ENCODE data around the gene CFAP20DC. TPM values are rescaled to one million over a fixed set of nuclear protein-coding genes. Genes with fewer than 3 reads are reported as not detected.

Gene CFAP20DC
- total RNA-seq, 1 donor from 2014 or later, result 8.0 TPM

DNA sequence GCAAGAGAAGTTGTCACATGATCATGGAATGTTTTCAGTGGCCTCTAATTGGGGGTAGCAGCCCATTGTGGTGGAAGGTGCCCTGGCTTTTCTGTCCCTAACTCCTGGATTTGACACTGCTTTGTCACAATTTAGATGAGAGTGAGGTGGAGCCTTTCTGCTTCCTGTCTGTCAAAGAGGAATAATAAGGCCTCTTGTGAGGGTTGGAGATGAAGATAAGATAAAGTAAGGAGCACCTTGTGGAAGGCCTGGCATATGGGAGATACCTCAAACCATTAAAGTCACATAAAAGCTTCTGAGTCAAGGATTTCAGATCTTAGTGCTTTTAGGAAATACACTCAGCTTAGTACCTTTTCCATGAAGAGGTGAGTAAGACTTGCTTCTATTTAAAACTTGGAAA is 210.6 kb downstream of the CFAP20DC start:
- peaks cover 2% of the 10 kb centered on the region for H3K9me3 Mint-ChIP-seq (ENCODE audit: low read depth)
- no peaks in the 10 kb centered on the region for H3K27me3 Mint-ChIP-seq
- no peak for TF ChIP-seq CTCF (IDR thresholded peaks at IDR 0.05; ENCODE audit: unreplicated experiment)
- no peak overlapping the region for H3K4me3 Mint-ChIP-seq (ENCODE audit: low read depth)
- no peak overlapping the region for H3K27ac Mint-ChIP-seq
- H3K4me1 Mint-ChIP-seq (ENCODE audit: low read depth), result peaks cover 4% of the 10 kb centered on the region
- peaks cover 1% of the 10 kb centered on the region for H3K36me3 Mint-ChIP-seq (ENCODE audit: insufficient read depth)
- no peak for DNase-seq (ENCODE audit: low spot score, unreplicated experiment)

GRCh38 chr3:58837856-58838255 is 212.0 kb downstream of the CFAP20DC start:
- peaks cover 2% of the 10 kb centered on the region for H3K9me3 Mint-ChIP-seq (ENCODE audit: low read depth)
- no peaks in the 10 kb centered on the region for H3K27me3 Mint-ChIP-seq
- H3K4me3 Mint-ChIP-seq (ENCODE audit: low read depth), result no peak overlapping the region
- no peak overlapping the region for H3K27ac Mint-ChIP-seq
- H3K4me1 Mint-ChIP-seq (ENCODE audit: low read depth), result peaks cover 4% of the 10 kb centered on the region
- peaks cover 1% of the 10 kb centered on the region for H3K36me3 Mint-ChIP-seq (ENCODE audit: insufficient read depth)
- TF ChIP-seq CTCF (IDR thresholded peaks at IDR 0.05; ENCODE audit: unreplicated experiment), result no peak
- no peak for DNase-seq (ENCODE audit: low spot score, unreplicated experiment)

GRCh38 chr3:58837141-58837843 is 212.5 kb downstream of the CFAP20DC start:
- Mint-ChIP-seq H3K4me1 (ENCODE audit: low read depth) (peaks cover 4% of the 10 kb centered on the region), H3K27me3 (no peaks in the 10 kb centered on the region), H3K27ac (no peak overlapping the region), H3K36me3 (ENCODE audit: insufficient read depth) (peaks cover 1% of the 10 kb centered on the region), H3K4me3 (ENCODE audit: low read depth) (no peak overlapping the region), H3K9me3 (ENCODE audit: low read depth) (peaks cover 2% of the 10 kb centered on the region)
- no peak for DNase-seq (ENCODE audit: low spot score, unreplicated experiment)
- TF ChIP-seq CTCF (IDR thresholded peaks at IDR 0.05; ENCODE audit: unreplicated experiment), result no peak

DNA sequence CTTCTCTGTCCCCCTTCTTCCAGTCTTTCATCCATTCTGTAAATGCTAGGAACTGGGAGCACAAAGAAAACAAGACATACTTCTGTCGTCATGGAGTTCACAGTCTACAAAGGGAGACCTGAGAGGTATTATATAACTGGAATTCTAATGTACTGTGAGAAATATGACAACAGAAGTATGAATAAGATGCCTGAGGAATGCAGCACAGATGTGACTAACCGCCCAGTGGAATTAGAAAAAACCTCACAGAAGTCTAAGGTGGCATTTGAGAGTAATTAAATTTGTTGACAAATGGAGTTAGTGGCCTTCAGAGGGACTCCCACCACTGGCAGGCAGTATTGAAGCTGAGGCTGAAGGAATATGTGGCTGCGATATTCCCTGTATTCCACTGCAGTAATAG is 214.7 kb downstream of the CFAP20DC start:
- H3K27ac Mint-ChIP-seq, result no peak overlapping the region
- DNase-seq (ENCODE audit: low spot score, unreplicated experiment), result no peak
- H3K27me3 Mint-ChIP-seq, result no peaks in the 10 kb centered on the region
- peaks cover 4% of the 10 kb centered on the region for H3K4me1 Mint-ChIP-seq (ENCODE audit: low read depth)
- no peak overlapping the region for H3K4me3 Mint-ChIP-seq (ENCODE audit: low read depth)
- H3K9me3 Mint-ChIP-seq (ENCODE audit: low read depth), result no peaks in the 10 kb centered on the region
- H3K36me3 Mint-ChIP-seq (ENCODE audit: insufficient read depth), result peaks cover 1% of the 10 kb centered on the region
- no peak for TF ChIP-seq CTCF (IDR thresholded peaks at IDR 0.05; ENCODE audit: unreplicated experiment)

- H3K36me3 Mint-ChIP-seq (ENCODE audit: insufficient read depth), result peaks cover 1% of the 10 kb centered on the region
- H3K4me3 Mint-ChIP-seq (ENCODE audit: low read depth), result no peak overlapping the region
- H3K4me1 Mint-ChIP-seq (ENCODE audit: low read depth), result peaks cover 4% of the 10 kb centered on the region
- no peak overlapping the region for H3K27ac Mint-ChIP-seq
- H3K27me3 Mint-ChIP-seq, result no peaks in the 10 kb centered on the region
- no peak for TF ChIP-seq CTCF (IDR thresholded peaks at IDR 0.05; ENCODE audit: unreplicated experiment)
- no peak for DNase-seq (ENCODE audit: low spot score, unreplicated experiment)
- H3K9me3 Mint-ChIP-seq (ENCODE audit: low read depth), result no peaks in the 10 kb centered on the region
Observed at GRCh38 chr3:58833491-58833890, 216.3 kb downstream of the CFAP20DC start.

Measured in progenitor cell of endocrine pancreas (in vitro differentiated cells).